HCT116 (cell line): ENCODE data around the gene DOCK2. TPM values are rescaled to one million over a fixed set of nuclear protein-coding genes. Genes with fewer than 3 reads are reported as not detected.

Source experiments
- ATAC-seq: fragments of 200-7000 bp; cut with Tn5 transposase; 2 replicates; pipeline ENCODE4 v1.9.1; 2020; ENCODE audit warnings: mild to moderate bottlenecking, moderate library complexity
- BruUV-seq: library from RNA; stranded (reverse); fragments of 400-500 nt; replicated peaks from 2 replicates; lab custom pipeline; 2021; lab: Mats Ljungman, UMichigan
- CTCF ChIA-PET: fragments of 300-600 bp; sonication (Branson Sonifier 250); formaldehyde crosslinking; loops from one replicate; lab custom pipeline; 2021; ENCODE audit warnings: antibody characterized with exemption; lab: Charles Lee
- POLR2A ChIA-PET: fragments of 300-600, 350-600 bp; sonication (Branson Sonifier 250); formaldehyde crosslinking; loops from one replicate; lab custom pipeline; 2021; ENCODE audit warnings: antibody characterized with exemption; lab: Charles Lee
- RAD21 ChIA-PET, 2 experiments: fragments of 300-600 bp; sonication (Branson Sonifier 250); formaldehyde crosslinking; loops; one replicate each; lab custom pipeline; 2023; ENCODE audit warnings: low total read pairs in 2 of 2; ENCODE audit not compliant: uncharacterized antibody in 2 of 2, unreplicated experiment in 2 of 2, low non-redundant PET in 1 of 2; lab: Charles Lee
- DNase-seq: peaks from one replicate; pipeline ENCODE4 v3.0.0-alpha.2; 2010; ENCODE audit warnings: low read depth, low spot score
- H2AFZ ChIP-seq: fragments of 200-600 bp; shearing (Covaris generic), sonication (generic); 2 replicates; pipeline ENCODE4 v1.6.1; 2017; ENCODE audit warnings: low read depth, mixed run types, mixed read lengths, antibody characterized with exemption, low read length; ENCODE audit not compliant: poor library complexity, severe bottlenecking
- H3K27ac ChIP-seq: 2 replicates; pipeline ENCODE4 v1.5.1; 2012; ENCODE audit warnings: low read depth, low read length
- H3K27me3 ChIP-seq: fragments of 200-600 bp; sonication (generic); 2 replicates; pipeline ENCODE4 v1.6.1; 2016; ENCODE audit warnings: mixed run types, low read length, mixed read lengths; ENCODE audit not compliant: insufficient read depth
- H3K36me3 ChIP-seq, 2 experiments: fragments of 200-500 bp in 1 of 2; fragments of 200-600 bp in 1 of 2; sonication (Bioruptor generic) in 1 of 2; sonication (generic) in 1 of 2; 2 replicates each; pipeline versions ENCODE4 v1.5.1 to v1.6.1; 2014 to 2016; ENCODE audit warnings: low read length in 2 of 2, inconsistent platforms in 1 of 2, mixed read lengths in 1 of 2, mixed run types in 1 of 2; ENCODE audit not compliant: insufficient read depth in 2 of 2, control insufficient read depth in 1 of 2
- H3K4me1 ChIP-seq, 2 experiments: fragments of 200-600 bp in 1 of 2; sonication (generic) in 1 of 2; 2 replicates each; pipeline versions ENCODE4 v1.5.1 to v1.6.1; 2012 to 2017; ENCODE audit warnings: low read length in 2 of 2, inconsistent platforms in 1 of 2, mild to moderate bottlenecking in 1 of 2, mixed read lengths in 1 of 2, mixed run types in 1 of 2, moderate library complexity in 1 of 2; ENCODE audit not compliant: insufficient read depth in 2 of 2, control insufficient read depth in 1 of 2
- H3K4me2 ChIP-seq: fragments of 200-600 bp; sonication (generic); 2 replicates; pipeline ENCODE4 v1.6.1; 2017; ENCODE audit warnings: mixed run types, low read length, mixed read lengths
- H3K4me3 ChIP-seq, 2 experiments: fragments of 200-600 bp in 1 of 2; sonication (generic) in 1 of 2; replicated peaks in 1 of 2; 2 replicates each; pipeline ENCODE4 v1.5.1; 2011 to 2016; ENCODE audit warnings: low read length in 2 of 2, control low read depth in 1 of 2, low read depth in 1 of 2, mild to moderate bottlenecking in 1 of 2, mixed read lengths in 1 of 2, mixed run types in 1 of 2
- H3K79me2 ChIP-seq: fragments of 200-600 bp; sonication (generic); 2 replicates; pipeline ENCODE4 v1.6.1; 2017; ENCODE audit warnings: mild to moderate bottlenecking, mixed run types, low read length, moderate library complexity, mixed read lengths; ENCODE audit not compliant: insufficient read depth
- H3K9ac ChIP-seq: fragments of 200-600 bp; sonication (generic); 2 replicates; pipeline ENCODE4 v1.6.1; 2016; ENCODE audit warnings: low read length, mixed read lengths
- H3K9me2 ChIP-seq: fragments of 200-600 bp; sonication (generic), shearing (Covaris generic); 2 replicates; pipeline ENCODE4 v1.6.1; 2017; ENCODE audit warnings: mixed run types, mild to moderate bottlenecking, moderate library complexity; ENCODE audit not compliant: insufficient read depth
- H3K9me3 ChIP-seq, 2 experiments: fragments of 200-500 bp in 1 of 2; fragments of 200-600 bp in 1 of 2; sonication (Bioruptor generic) in 1 of 2; sonication (generic) in 1 of 2; 2 replicates each; pipeline ENCODE4 v1.6.1; 2014 to 2017; ENCODE audit warnings: low read length in 2 of 2, mixed read lengths in 2 of 2, inconsistent platforms in 1 of 2, low read depth in 1 of 2, mild to moderate bottlenecking in 1 of 2, mixed run types in 1 of 2, moderate library complexity in 1 of 2; ENCODE audit not compliant: control insufficient read depth in 1 of 2, insufficient read depth in 1 of 2
- H4K20me1 ChIP-seq: fragments of 200-600 bp; sonication (generic), shearing (Covaris generic); 2 replicates; pipeline ENCODE4 v1.6.1; 2017; ENCODE audit warnings: mixed run types, mild to moderate bottlenecking, moderate library complexity; ENCODE audit not compliant: insufficient read depth
- ELF1 ChIP-seq: IDR thresholded peaks from 2 replicates; pipeline ENCODE4 v1.6.1; 2012; ENCODE audit warnings: low read depth, borderline replicate concordance
- EZH2phosphoT487 ChIP-seq: fragments of 200-600 bp; IDR thresholded peaks from 2 replicates; pipeline ENCODE4 v1.6.1; 2018; ENCODE audit warnings: antibody characterized with exemption, borderline replicate concordance
- FOSL1 ChIP-seq: IDR thresholded peaks from 2 replicates; pipeline ENCODE4 v1.6.1; 2012; ENCODE audit warnings: low read depth
- POLR2A ChIP-seq: IDR thresholded peaks from 2 replicates; pipeline ENCODE4 v1.7.0; 2011; ENCODE audit warnings: borderline replicate concordance; ENCODE audit not compliant: insufficient read depth, insufficient read length; ENCODE audit errors: extremely low read depth
- RAD21 ChIP-seq: IDR thresholded peaks from 2 replicates; pipeline ENCODE4 v1.6.1; 2012; ENCODE audit warnings: low read depth, mild to moderate bottlenecking
- SIN3A ChIP-seq: IDR thresholded peaks from 2 replicates; pipeline ENCODE4 v1.6.1; 2012; ENCODE audit warnings: low read depth
- SP1 ChIP-seq: IDR thresholded peaks from 2 replicates; pipeline ENCODE4 v1.6.1; 2012; ENCODE audit warnings: low read depth
- intact Hi-C: fragments of 100-400 bp; cut with micrococcal nuclease; formaldehyde crosslinking; loops from 2 replicates; pipeline ENCODE4 v1.10.0; 2022
- total RNA-seq: library from RNA; stranded (reverse); gene quantifications from one replicate; pipeline ENCODE4 v1.2.1, GENCODE V29; 2021; ENCODE audit not compliant: unreplicated experiment
- TF ChIP-seq, protein P1 (sequence below): IDR thresholded peaks from 2 replicates; pipeline ENCODE4 v1.6.1; 2012
- TF ChIP-seq, protein P2 (sequence below): IDR thresholded peaks from 2 replicates; pipeline ENCODE4 v1.6.1; 2012; ENCODE audit warnings: low read depth
- TF ChIP-seq, protein P3 (sequence below), 3 experiments: fragments of 200-600 bp in 1 of 3; sonication (generic) in 1 of 3; IDR thresholded peaks in 2 of 3; conservative IDR thresholded peaks in 1 of 3; 2 replicates each; pipeline ENCODE4 v1.5.1; 2012 to 2017; ENCODE audit warnings: low read depth in 2 of 3, low read length in 2 of 3, antibody characterized with exemption in 1 of 3, borderline replicate concordance in 1 of 3, control low read depth in 1 of 3, mild to moderate bottlenecking in 1 of 3, mixed read lengths in 1 of 3, mixed run types in 1 of 3, moderate library complexity in 1 of 3; ENCODE audit not compliant: insufficient read depth in 1 of 3
- TF ChIP-seq, protein P4 (sequence below): IDR thresholded peaks from 2 replicates; pipeline ENCODE4 v1.6.1; 2011; ENCODE audit warnings: mild to moderate bottlenecking, low read length, moderate library complexity; ENCODE audit not compliant: insufficient replicate concordance; ENCODE audit errors: extremely low read depth

The DOCK2 gene
- total RNA-seq, 1 experiment from 2014 or later: 0.89 TPM

DNA sequence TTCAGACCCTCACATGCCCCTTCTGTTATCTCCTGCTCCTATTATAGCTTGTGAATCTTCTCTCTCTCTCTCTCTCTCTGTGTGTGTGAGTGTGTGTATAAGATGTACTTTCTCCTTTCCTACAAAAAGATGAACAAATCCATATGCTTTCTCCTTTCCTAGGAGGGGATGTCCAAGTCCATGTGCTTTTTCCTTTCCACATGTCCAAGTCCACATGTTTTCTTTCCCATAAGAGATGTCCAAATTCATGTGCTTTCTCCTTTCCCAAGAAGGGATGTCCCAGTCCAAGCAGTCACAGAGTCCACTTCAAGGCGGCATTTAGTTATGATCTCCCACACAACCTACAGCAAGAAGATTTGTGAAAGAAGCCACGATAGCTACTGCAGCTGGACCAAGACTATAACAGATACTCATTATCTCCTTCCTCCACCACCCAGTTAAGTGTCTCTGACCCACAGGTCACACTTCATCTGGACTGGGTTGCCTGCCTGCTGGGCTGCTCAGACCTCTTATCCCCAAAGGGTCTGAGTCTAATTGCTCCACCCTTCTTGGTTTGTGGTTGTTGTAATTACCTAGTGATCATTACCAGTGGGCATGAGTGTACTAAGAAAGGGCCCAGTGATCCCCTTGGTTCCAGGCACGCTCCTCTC lies 450.2 kb downstream of the DOCK2 start:
- H3K4me3 ChIP-seq: no peak overlapping the region
- H3K9me2 ChIP-seq: no peaks in the 10 kb centered on the region
- H3K9me3 ChIP-seq: no peaks in the 10 kb centered on the region
- H3K27me3 ChIP-seq: peaks cover 66% of the 10 kb centered on the region
- POLR2A ChIA-PET: no interaction called here
- H4K20me1 ChIP-seq: no peaks in the 10 kb centered on the region
- CTCF ChIA-PET: no interaction called here
- no peak overlapping the region for H3K9ac ChIP-seq
- no peaks in the 10 kb centered on the region for H3K36me3 ChIP-seq
- no peaks in the 10 kb centered on the region for H3K79me2 ChIP-seq
- no TSS peak for BruUV-seq
- no peaks in the 10 kb centered on the region for H3K4me1 ChIP-seq
- intact Hi-C loops: no loop called here
- RAD21 ChIA-PET: no interaction called here
- DNase-seq: no peak
- TF ChIP-seq EZH2phosphoT487 (no peak), RAD21 (no peak), POLR2A (no peak), SIN3A (no peak), FOSL1 (no peak), ELF1 (no peak), SP1 (no peak)
- TF ChIP-seq, protein P1, sequence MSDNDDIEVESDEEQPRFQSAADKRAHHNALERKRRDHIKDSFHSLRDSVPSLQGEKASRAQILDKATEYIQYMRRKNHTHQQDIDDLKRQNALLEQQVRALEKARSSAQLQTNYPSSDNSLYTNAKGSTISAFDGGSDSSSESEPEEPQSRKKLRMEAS: no peak
- TF ChIP-seq, protein P2, sequence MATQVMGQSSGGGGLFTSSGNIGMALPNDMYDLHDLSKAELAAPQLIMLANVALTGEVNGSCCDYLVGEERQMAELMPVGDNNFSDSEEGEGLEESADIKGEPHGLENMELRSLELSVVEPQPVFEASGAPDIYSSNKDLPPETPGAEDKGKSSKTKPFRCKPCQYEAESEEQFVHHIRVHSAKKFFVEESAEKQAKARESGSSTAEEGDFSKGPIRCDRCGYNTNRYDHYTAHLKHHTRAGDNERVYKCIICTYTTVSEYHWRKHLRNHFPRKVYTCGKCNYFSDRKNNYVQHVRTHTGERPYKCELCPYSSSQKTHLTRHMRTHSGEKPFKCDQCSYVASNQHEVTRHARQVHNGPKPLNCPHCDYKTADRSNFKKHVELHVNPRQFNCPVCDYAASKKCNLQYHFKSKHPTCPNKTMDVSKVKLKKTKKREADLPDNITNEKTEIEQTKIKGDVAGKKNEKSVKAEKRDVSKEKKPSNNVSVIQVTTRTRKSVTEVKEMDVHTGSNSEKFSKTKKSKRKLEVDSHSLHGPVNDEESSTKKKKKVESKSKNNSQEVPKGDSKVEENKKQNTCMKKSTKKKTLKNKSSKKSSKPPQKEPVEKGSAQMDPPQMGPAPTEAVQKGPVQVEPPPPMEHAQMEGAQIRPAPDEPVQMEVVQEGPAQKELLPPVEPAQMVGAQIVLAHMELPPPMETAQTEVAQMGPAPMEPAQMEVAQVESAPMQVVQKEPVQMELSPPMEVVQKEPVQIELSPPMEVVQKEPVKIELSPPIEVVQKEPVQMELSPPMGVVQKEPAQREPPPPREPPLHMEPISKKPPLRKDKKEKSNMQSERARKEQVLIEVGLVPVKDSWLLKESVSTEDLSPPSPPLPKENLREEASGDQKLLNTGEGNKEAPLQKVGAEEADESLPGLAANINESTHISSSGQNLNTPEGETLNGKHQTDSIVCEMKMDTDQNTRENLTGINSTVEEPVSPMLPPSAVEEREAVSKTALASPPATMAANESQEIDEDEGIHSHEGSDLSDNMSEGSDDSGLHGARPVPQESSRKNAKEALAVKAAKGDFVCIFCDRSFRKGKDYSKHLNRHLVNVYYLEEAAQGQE: no peak
- TF ChIP-seq, protein P3, sequence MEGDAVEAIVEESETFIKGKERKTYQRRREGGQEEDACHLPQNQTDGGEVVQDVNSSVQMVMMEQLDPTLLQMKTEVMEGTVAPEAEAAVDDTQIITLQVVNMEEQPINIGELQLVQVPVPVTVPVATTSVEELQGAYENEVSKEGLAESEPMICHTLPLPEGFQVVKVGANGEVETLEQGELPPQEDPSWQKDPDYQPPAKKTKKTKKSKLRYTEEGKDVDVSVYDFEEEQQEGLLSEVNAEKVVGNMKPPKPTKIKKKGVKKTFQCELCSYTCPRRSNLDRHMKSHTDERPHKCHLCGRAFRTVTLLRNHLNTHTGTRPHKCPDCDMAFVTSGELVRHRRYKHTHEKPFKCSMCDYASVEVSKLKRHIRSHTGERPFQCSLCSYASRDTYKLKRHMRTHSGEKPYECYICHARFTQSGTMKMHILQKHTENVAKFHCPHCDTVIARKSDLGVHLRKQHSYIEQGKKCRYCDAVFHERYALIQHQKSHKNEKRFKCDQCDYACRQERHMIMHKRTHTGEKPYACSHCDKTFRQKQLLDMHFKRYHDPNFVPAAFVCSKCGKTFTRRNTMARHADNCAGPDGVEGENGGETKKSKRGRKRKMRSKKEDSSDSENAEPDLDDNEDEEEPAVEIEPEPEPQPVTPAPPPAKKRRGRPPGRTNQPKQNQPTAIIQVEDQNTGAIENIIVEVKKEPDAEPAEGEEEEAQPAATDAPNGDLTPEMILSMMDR (IDR thresholded peaks at IDR 0.05 in 2 of 3, conservative IDR thresholded peaks at IDR 0.05 in 1 of 3; ENCODE audit: borderline replicate concordance in 1 of 3, insufficient read depth in 1 of 3, low read depth in 2 of 3, low read length in 2 of 3): no peak
- TF ChIP-seq, protein P4, sequence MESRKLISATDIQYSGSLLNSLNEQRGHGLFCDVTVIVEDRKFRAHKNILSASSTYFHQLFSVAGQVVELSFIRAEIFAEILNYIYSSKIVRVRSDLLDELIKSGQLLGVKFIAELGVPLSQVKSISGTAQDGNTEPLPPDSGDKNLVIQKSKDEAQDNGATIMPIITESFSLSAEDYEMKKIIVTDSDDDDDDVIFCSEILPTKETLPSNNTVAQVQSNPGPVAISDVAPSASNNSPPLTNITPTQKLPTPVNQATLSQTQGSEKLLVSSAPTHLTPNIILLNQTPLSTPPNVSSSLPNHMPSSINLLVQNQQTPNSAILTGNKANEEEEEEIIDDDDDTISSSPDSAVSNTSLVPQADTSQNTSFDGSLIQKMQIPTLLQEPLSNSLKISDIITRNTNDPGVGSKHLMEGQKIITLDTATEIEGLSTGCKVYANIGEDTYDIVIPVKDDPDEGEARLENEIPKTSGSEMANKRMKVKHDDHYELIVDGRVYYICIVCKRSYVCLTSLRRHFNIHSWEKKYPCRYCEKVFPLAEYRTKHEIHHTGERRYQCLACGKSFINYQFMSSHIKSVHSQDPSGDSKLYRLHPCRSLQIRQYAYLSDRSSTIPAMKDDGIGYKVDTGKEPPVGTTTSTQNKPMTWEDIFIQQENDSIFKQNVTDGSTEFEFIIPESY: no peak
- ATAC-seq: no peak
- H3K4me2 ChIP-seq: no peak overlapping the region
- no peak overlapping the region for H3K27ac ChIP-seq
- H2AFZ ChIP-seq: no peak overlapping the region
